Tibial nerve (tissue), 3 donors: Measurements from ENCODE around the gene LINC01488.

Source experiments
- POLR2A ChIP-seq, 2 donors: fragments of 450-650 bp; IDR thresholded peaks; one replicate each; pipeline ENCODE4 v1.6.1; 2017; ENCODE audit warnings: antibody characterized with exemption in 2 of 2, mild to moderate bottlenecking in 2 of 2, moderate library complexity in 2 of 2
- TF ChIP-seq, protein P1 (sequence below), 5 experiments: fragments of 200-600 bp in 3 of 5; fragments of 450-650 bp in 2 of 5; sonication (generic) in 3 of 5; IDR thresholded peaks; one replicate each; pipeline ENCODE4 v1.5.1; 2016 to 2019; ENCODE audit warnings: antibody characterized with exemption in 5 of 5, mild to moderate bottlenecking in 3 of 5, moderate library complexity in 2 of 5

DNA sequence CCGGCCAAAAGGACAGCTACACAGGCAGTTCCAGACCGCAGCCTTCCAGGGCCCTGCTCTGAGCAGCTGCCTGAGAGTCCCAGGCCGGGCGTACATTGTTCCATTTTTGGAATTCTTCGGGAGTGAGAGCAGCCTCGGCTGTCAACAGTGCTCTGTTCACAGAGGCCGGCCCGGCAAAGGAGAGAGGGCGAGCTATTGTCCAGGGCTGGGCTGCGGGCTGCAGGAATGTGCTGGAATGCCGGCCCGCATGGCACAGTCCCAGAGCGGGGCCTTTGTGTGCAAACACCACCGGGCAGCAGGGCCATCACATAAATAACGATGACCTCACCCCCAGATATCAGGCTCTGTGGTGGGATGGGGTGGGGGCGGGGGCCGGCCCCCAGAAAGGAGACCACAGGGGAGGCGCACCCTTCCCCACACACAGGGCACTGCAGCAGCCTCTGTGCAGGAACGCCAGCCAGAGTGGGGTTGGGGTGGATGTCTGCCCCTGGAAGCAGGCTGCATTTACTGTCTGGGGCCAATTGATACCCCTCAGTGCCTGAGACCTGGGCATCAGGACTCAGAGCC, 15.8 kb downstream of the LINC01488 start:
- TF ChIP-seq, protein P1, sequence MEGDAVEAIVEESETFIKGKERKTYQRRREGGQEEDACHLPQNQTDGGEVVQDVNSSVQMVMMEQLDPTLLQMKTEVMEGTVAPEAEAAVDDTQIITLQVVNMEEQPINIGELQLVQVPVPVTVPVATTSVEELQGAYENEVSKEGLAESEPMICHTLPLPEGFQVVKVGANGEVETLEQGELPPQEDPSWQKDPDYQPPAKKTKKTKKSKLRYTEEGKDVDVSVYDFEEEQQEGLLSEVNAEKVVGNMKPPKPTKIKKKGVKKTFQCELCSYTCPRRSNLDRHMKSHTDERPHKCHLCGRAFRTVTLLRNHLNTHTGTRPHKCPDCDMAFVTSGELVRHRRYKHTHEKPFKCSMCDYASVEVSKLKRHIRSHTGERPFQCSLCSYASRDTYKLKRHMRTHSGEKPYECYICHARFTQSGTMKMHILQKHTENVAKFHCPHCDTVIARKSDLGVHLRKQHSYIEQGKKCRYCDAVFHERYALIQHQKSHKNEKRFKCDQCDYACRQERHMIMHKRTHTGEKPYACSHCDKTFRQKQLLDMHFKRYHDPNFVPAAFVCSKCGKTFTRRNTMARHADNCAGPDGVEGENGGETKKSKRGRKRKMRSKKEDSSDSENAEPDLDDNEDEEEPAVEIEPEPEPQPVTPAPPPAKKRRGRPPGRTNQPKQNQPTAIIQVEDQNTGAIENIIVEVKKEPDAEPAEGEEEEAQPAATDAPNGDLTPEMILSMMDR (IDR thresholded peaks at IDR 0.05), result peak in 1 of 5 experiments; percentile 20
- no peak for TF ChIP-seq POLR2A (IDR thresholded peaks at IDR 0.05)
